ENCODE results near the gene HYAL2.
A peak's percentile ranks its signal among the peaks of the same experiment; 100 is the strongest.

HYAL2 gene, protein sequence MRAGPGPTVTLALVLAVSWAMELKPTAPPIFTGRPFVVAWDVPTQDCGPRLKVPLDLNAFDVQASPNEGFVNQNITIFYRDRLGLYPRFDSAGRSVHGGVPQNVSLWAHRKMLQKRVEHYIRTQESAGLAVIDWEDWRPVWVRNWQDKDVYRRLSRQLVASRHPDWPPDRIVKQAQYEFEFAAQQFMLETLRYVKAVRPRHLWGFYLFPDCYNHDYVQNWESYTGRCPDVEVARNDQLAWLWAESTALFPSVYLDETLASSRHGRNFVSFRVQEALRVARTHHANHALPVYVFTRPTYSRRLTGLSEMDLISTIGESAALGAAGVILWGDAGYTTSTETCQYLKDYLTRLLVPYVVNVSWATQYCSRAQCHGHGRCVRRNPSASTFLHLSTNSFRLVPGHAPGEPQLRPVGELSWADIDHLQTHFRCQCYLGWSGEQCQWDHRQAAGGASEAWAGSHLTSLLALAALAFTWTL

GRCh38 chr3:50322386-50323091 lies at the start of gene HYAL2:
TSS of gene HYAL2 (minus strand) at chr3:50322745. CDS start at chr3:50320489, 2,256 bp downstream.
- H3K4me3 ChIP-seq (ENCODE audit: low read depth, low read length) = peak within 1 kb of the TSS; percentile 82

DNA sequence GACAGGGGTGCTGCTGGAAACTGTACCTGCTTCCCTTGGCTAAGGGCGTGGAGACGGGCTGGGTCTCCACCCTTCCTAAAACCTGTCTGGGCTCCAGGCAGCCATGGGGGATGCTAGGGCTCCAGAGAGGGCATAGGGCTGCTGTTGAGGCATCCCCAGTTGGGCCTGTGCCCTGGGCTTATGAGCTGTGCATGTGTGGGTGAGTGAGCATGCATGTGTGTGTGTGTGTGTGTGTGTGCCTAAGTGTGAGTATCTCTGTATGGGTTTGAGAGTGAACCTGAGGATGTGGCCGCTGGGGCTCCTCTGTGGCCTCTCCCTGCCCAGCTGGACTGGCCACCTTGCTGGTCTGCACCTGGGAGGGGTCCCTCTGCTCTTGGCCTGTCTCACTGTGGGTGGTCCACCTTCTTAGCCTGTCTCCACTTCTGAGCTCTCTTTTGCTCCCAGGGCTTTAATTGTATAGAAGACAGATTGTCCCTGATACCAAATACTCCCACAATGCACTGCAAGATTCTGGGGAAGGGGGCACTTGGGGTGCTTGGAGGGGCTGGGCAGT lies 48.7 kb upstream of the HYAL2 start:
- H3K4me3 ChIP-seq (ENCODE audit: low read depth, low read length) = no peak overlapping the region

DNA sequence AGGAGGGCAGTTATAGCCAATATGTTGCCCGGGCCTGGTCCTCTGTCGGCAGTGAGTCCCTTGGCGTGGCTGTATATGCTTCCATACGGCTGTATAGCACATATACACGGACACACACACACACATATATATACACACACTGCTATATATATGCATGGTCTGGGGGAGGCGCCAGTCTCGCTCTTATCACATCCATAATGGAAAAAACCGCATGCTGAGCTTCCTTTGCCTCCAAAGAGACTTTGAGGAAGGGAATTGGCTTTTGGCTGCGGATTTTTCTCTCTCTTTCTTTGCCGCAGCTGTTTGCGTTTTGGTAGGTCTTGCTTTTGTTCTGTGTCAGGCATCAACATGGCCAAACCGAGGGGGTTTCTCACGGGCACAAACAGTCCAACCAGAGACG lies 48.0 kb upstream of the HYAL2 start:
- no peak overlapping the region for H3K4me3 ChIP-seq (ENCODE audit: low read depth, low read length)

GRCh38 chr3:50369012-50369670 lies 46.6 kb upstream of the HYAL2 start:
- H3K4me3 ChIP-seq (ENCODE audit: low read depth, low read length) = no peak overlapping the region

- peak overlapping the region; percentile 55 for H3K4me3 ChIP-seq (ENCODE audit: low read depth, low read length)
These were observed 43.3 kb upstream of the HYAL2 start for GRCh38 chr3:50365842-50366220.

DNA sequence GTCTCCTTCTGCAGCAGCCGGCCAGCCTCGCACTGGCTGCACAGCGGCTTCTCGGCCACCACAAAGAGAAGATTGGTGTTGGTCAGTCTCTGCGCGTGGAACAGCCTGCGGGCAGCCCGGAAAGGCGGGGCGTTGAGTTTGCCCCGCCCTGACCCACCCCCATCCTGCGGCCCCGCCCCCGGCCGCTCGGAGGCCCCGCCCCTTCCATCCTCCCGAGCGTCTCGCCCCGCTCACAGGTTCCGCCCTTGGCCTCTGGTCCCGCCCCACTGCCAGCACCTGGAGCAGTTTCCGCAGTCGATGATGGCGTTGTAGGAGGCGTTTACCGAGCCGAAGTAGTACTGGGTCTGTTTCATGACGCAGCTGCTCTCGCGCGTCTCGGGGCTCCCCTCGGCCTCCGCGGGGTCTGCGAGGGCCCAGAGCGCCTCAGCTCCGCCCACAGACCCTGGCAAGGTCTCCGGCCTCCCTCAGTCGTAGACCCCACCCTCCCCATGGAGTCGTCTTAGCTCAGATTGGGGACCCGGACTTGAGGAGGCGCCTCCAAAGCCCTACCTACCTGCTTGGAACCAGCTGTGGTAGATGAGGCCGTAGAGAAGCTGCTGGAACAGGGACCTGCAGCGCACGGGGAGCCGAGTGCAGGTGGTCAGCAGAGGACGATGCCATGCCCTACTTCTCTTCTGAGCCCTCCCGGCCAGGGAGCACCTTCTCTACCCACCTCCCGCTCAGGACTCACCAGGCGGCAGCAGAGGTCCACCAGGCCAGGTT lies 42.7 kb upstream of the HYAL2 start:
- peak overlapping the region; percentile 55 for H3K4me3 ChIP-seq (ENCODE audit: low read depth, low read length)

DNA sequence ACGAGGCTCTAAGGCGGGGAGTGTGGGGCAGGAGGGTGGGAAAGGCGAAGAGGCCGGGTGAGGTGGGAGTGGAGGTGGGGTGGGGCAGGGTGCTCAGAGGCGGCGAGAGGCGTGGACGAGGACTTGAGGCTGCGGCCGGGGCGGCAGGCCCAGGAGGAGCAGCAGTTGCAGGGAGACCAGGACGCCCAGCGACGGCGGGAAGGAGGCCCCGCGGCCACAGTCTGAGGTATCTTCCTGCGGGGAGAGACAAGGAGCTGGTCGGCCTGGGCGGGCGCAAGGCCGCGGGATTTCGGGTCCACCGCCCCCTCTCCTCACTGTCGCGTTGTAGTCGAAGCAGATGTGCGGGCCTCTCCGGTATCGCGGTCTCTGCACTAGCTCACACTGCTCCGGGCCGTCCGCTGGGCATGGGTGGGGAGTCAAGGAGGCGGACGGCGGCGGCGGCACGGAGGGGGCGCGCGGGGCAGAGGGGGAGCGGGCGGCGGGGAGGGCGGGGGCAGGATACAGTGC lies 42.1 kb upstream of the HYAL2 start:
- peak overlapping the region; percentile 17 for H3K4me3 ChIP-seq (ENCODE audit: low read depth, low read length)

GRCh38 chr3:50359760-50360110 lies 37.2 kb upstream of the HYAL2 start:
- H3K4me3 ChIP-seq (ENCODE audit: low read depth, low read length) = peak overlapping the region; percentile 30

DNA sequence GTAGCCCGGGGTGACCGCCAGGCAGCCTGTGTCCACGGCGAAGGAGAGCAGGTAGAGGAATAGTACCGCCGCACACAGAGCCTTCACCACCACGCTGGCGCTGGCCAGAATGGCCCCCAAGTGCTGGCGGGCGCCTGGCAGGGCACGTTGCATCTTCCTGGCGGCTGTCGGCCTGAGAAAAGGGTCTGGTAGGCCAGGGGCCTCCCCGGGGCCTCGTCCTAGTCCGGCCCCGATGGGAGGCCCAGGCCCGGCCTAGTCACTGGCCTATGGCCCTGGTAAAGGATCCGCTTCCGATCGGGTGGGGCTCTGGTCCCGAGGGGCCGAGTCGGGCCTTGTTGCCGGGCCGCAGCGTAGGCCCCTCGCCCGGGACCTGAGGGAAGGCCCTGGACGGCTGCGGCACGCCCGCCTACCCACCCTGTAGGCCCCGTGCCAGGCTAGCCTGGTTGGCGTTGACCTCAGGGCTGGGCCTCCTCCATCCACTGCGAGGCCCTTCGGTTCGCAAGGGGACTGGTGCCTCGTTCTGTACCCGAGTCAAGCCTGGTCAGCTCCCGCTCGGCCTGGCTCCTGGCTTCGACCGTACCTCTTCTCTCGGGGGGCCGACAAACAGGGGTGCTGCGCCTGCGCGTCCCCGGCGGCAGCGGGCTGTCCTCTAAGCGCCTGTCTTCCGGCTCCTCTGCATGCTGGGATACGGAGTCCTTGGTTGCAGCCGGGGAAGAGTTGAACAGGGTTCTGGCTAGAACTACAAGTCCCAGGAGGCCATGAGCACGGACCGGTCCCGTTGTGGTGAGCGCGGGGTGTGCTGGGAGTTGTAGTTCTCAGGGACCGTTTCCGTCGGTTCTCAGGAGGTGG lies 36.6 kb upstream of the HYAL2 start, which contains the start of gene TMEM115:
TSS of gene TMEM115 (minus strand) at position 611 of the 849 bp plus-strand sequence. CDS start at position 153, 458 bp downstream.
- peak within 1 kb of the TSS; percentile 95 for H3K4me3 ChIP-seq (ENCODE audit: low read depth, low read length)

GRCh38 chr3:50358355-50358910 lies 35.9 kb upstream of the HYAL2 start:
- peak overlapping the region; percentile 95 for H3K4me3 ChIP-seq (ENCODE audit: low read depth, low read length)

DNA sequence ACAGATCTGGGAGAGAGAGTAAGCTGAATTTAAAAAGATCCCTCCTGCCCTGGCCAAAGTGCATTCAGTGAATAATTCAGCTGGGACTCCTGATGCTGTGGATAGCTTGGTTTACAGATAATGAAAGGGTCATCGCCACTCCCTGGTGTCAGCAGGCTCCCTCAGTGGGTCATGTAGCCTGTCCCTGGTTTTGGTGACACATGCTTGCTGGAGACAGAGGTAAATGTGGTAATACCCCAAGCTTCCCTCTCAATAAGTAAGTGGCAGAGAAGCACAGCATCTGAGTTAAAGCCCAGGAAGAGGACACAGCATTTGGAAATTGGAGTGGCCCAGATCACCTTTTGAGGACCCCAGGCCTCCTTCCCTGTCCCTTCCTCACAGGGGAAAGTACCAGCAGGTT lies 34.9 kb upstream of the HYAL2 start:
- no peak overlapping the region for H3K4me3 ChIP-seq (ENCODE audit: low read depth, low read length)

GRCh38 chr3:50356553-50356952 lies 34.0 kb upstream of the HYAL2 start:
- H3K4me3 ChIP-seq (ENCODE audit: low read depth, low read length) = no peak overlapping the region

GRCh38 chr3:50355829-50356552 lies 33.4 kb upstream of the HYAL2 start:
- H3K4me3 ChIP-seq (ENCODE audit: low read depth, low read length) = no peak overlapping the region

- no peak overlapping the region for H3K4me3 ChIP-seq (ENCODE audit: low read depth, low read length)
These were observed 32.3 kb upstream of the HYAL2 start for GRCh38 chr3:50354850-50355249.

DNA sequence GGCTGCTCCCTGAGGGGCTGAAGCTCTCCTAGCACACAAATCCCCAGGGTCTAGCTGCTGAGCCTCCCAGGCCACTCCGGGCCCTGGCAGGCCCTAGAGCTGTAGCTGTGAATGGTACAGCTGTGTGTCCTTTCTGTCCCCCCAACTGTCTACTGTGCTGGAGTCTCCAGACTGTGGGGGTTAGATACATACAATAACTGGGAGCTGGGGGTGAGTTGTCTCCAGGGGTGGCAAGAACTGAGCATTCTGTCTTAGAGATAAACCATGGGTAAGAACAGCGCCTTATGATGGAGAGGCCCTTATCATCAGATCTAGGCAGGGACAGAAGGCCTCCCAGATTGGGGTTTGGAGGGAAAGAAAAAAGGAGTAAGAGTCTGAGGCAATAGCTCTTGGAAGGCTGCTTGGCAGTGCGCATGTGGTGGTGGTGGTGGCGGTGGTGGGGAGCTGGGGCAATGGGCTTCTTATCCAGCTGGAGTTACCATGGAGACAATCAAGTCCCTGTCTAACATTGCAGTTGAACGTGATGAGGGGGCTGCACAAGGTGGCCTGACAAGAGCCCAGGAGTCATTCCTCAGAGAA lies 31.7 kb upstream of the HYAL2 start:
- H3K4me3 ChIP-seq (ENCODE audit: low read depth, low read length) = no peak overlapping the region

DNA sequence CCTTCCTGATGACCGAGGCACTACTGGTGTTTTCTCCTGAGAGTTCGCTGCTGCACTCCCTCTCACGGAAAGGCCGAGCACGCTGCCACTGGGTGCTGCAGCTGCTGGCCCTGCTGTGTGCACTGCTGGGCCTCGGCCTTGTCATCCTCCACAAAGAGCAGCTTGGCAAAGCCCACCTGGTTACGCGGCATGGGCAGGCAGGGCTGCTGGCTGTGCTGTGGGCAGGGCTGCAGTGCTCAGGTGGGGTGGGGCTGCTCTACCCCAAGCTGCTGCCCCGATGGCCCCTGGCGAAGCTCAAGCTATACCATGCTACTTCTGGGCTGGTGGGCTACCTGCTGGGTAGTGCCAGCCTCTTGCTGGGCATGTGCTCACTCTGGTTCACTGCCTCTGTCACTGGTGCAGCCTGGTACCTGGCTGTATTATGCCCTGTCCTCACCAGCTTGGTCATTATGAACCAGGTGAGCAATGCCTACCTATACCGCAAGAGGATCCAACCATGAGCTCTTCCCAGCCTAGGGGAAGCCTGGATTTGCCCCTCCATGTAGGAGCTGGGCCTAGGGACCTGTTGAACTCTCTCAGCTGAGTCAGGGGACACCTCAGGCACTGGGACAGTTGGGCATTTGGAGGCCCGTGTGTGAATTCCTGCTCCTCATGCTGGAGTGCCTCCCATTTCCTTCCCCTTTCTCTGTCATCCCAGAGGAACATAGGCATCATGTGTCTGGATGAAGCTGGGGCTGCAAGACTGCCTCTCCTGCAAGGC lies 30.9 kb upstream of the HYAL2 start:
- no peak overlapping the region for H3K4me3 ChIP-seq (ENCODE audit: low read depth, low read length)

DNA sequence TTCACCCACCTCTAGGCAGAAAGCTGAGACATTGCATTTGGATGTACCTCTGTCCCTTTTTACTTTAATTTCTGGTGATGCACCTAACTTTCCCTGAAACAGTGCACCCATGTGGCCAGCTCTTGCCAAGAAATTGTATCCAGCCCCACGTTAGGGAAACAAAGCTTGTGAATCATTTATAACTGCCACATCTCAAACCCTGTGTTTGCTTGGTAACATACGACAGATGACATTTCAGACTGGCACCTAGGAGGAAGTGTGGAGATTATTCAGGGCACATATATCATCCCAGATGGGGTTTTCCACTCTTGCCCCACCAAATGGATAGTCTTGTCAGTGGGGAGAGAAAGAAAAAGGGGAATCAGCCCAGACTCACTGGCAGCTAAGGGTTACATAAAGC lies 30.2 kb upstream of the HYAL2 start:
- H3K4me3 ChIP-seq (ENCODE audit: low read depth, low read length) = no peak overlapping the region
